ENCODE measurements around the gene ABLIM2. TPM values are rescaled to one million over a fixed set of nuclear protein-coding genes. Genes with fewer than 3 reads are reported as not detected.

Gene ABLIM2
- total RNA-seq, 1 experiment from 2014 or later = 6.1 TPM

- ATAC-seq = no peak
- Histone ChIP-seq H3K27ac (ENCODE audit: low read depth, low read length) (no peak overlapping the region), H3K4me3 (replicated peaks in 1 of 2; ENCODE audit: low read depth in 1 of 2, low read length in 2 of 2) (no peak overlapping the region), H3K79me2 (ENCODE audit: insufficient read depth, low read length) (no peaks in the 10 kb centered on the region), H3K27me3 (ENCODE audit: insufficient read depth, low read length) (no peaks in the 10 kb centered on the region), H3K36me3 (ENCODE audit: control insufficient read depth in 1 of 2, insufficient read depth in 2 of 2, low read length in 2 of 2) (no peaks in the 10 kb centered on the region), H3K9me2 (ENCODE audit: insufficient read depth) (no peaks in the 10 kb centered on the region), H3K9ac (ENCODE audit: low read length) (no peak overlapping the region), H3K4me2 (ENCODE audit: low read length) (no peak overlapping the region), H4K20me1 (ENCODE audit: insufficient read depth) (no peaks in the 10 kb centered on the region), H3K9me3 (ENCODE audit: control insufficient read depth in 1 of 2, insufficient read depth in 1 of 2, low read depth in 1 of 2, low read length in 2 of 2) (peaks cover 6 to 13% of the 10 kb centered on the region in 2 experiments; a peak in 2 of 4 replicates), H2AFZ (ENCODE audit: low read depth, low read length, poor library complexity, severe bottlenecking) (no peak overlapping the region), H3K4me1 (ENCODE audit: control insufficient read depth in 1 of 2, insufficient read depth in 2 of 2, low read length in 2 of 2) (no peaks in the 10 kb centered on the region)
- ChIA-PET RAD21 (ENCODE audit: low non-redundant PET in 1 of 2, low total read pairs in 2 of 2, uncharacterized antibody in 2 of 2, unreplicated experiment in 2 of 2) (no interaction called here), POLR2A (no interaction called here), CTCF (no interaction called here)
- intact Hi-C loops (cut with micrococcal nuclease) = no loop called here
- BruUV-seq (replicated peaks) = no TSS peak
- no peak for DNase-seq (ENCODE audit: low read depth, low spot score)
- TF ChIP-seq EZH2 (IDR thresholded peaks at IDR 0.05) = no peak
These were observed 98.0 kb downstream of the ABLIM2 start for GRCh38 chr4:8060632-8061031.

- Histone ChIP-seq H3K27ac (ENCODE audit: low read depth, low read length) (no peak overlapping the region), H3K4me3 (replicated peaks in 1 of 2; ENCODE audit: low read depth in 1 of 2, low read length in 2 of 2) (no peak overlapping the region), H2AFZ (ENCODE audit: low read depth, low read length, poor library complexity, severe bottlenecking) (no peak overlapping the region), H3K27me3 (ENCODE audit: insufficient read depth, low read length) (no peaks in the 10 kb centered on the region), H3K9ac (ENCODE audit: low read length) (no peak overlapping the region), H3K9me2 (ENCODE audit: insufficient read depth) (no peaks in the 10 kb centered on the region), H4K20me1 (ENCODE audit: insufficient read depth) (no peaks in the 10 kb centered on the region), H3K4me1 (ENCODE audit: control insufficient read depth in 1 of 2, insufficient read depth in 2 of 2, low read length in 2 of 2) (no peaks in the 10 kb centered on the region), H3K9me3 (ENCODE audit: control insufficient read depth in 1 of 2, insufficient read depth in 1 of 2, low read depth in 1 of 2, low read length in 2 of 2) (no peaks in the 10 kb centered on the region; a peak in 1 of 4 replicates), H3K36me3 (ENCODE audit: control insufficient read depth in 1 of 2, insufficient read depth in 2 of 2, low read length in 2 of 2) (no peaks in the 10 kb centered on the region), H3K4me2 (ENCODE audit: low read length) (no peak overlapping the region), H3K79me2 (ENCODE audit: insufficient read depth, low read length) (no peaks in the 10 kb centered on the region)
- DNase-seq (ENCODE audit: low read depth, low spot score) = no peak
- no peak for ATAC-seq
- ChIA-PET RAD21 (ENCODE audit: low non-redundant PET in 1 of 2, low total read pairs in 2 of 2, uncharacterized antibody in 2 of 2, unreplicated experiment in 2 of 2) (no interaction called here), POLR2A (no interaction called here), CTCF (no interaction called here)
- BruUV-seq (replicated peaks) = no TSS peak
- intact Hi-C loops (cut with micrococcal nuclease) = no loop called here
- no peak for TF ChIP-seq SP1 (IDR thresholded peaks at IDR 0.05; ENCODE audit: low read depth)
- no peak for TF ChIP-seq ELF1 (IDR thresholded peaks at IDR 0.05; ENCODE audit: borderline replicate concordance, low read depth)
- TF ChIP-seq JUND (IDR thresholded peaks at IDR 0.05) = no peak
- no peak for TF ChIP-seq SIN3A (IDR thresholded peaks at IDR 0.05; ENCODE audit: low read depth)
- TF ChIP-seq POLR2AphosphoS5 (IDR thresholded peaks at IDR 0.05; ENCODE audit: low read depth, low read length) = no peak
- no peak for TF ChIP-seq REST (IDR thresholded peaks at IDR 0.05; ENCODE audit: low read depth)
- TF ChIP-seq EGR1 (IDR thresholded peaks at IDR 0.05; ENCODE audit: low read depth) = no peak
- no peak for TF ChIP-seq SRF (IDR thresholded peaks at IDR 0.05; ENCODE audit: low read depth)
- no peak for TF ChIP-seq RAD21 (IDR thresholded peaks at IDR 0.05; ENCODE audit: low read depth)
- TF ChIP-seq EZH2phosphoT487 (IDR thresholded peaks at IDR 0.05; ENCODE audit: borderline replicate concordance) = no peak
- TF ChIP-seq MAX (IDR thresholded peaks at IDR 0.05) = no peak
- no peak for TF ChIP-seq YY1 (IDR thresholded peaks at IDR 0.05; ENCODE audit: extremely low read depth, insufficient replicate concordance, low read depth, low read length)
- no peak for TF ChIP-seq EZH2 (IDR thresholded peaks at IDR 0.05)
- TF ChIP-seq CBX3 (IDR thresholded peaks at IDR 0.05; ENCODE audit: low read depth) = no peak
- TF ChIP-seq CEBPB (IDR thresholded peaks at IDR 0.05; ENCODE audit: low read depth) = no peak
- TF ChIP-seq FOSL1 (IDR thresholded peaks at IDR 0.05; ENCODE audit: low read depth) = no peak
- TF ChIP-seq POLR2A (IDR thresholded peaks at IDR 0.05; ENCODE audit: borderline replicate concordance, extremely low read depth, insufficient read depth, insufficient read length) = no peak
- TF ChIP-seq ZNF274 (IDR thresholded peaks at IDR 0.05; ENCODE audit: low read depth, low read length) = no peak
- TF ChIP-seq CTCF (IDR thresholded peaks at IDR 0.05 in 2 of 3, conservative IDR thresholded peaks at IDR 0.05 in 1 of 3; ENCODE audit: borderline replicate concordance in 1 of 3, insufficient read depth in 1 of 3, low read depth in 2 of 3, low read length in 2 of 3) = no peak
These were observed 100.6 kb downstream of the ABLIM2 start for GRCh38 chr4:8058031-8058479.
